ENCODE results near the gene DCT.

GRCh38 chr13:94431987-94432386 is 47.5 kb downstream of the DCT start:
- TF ChIP-seq, protein P1, sequence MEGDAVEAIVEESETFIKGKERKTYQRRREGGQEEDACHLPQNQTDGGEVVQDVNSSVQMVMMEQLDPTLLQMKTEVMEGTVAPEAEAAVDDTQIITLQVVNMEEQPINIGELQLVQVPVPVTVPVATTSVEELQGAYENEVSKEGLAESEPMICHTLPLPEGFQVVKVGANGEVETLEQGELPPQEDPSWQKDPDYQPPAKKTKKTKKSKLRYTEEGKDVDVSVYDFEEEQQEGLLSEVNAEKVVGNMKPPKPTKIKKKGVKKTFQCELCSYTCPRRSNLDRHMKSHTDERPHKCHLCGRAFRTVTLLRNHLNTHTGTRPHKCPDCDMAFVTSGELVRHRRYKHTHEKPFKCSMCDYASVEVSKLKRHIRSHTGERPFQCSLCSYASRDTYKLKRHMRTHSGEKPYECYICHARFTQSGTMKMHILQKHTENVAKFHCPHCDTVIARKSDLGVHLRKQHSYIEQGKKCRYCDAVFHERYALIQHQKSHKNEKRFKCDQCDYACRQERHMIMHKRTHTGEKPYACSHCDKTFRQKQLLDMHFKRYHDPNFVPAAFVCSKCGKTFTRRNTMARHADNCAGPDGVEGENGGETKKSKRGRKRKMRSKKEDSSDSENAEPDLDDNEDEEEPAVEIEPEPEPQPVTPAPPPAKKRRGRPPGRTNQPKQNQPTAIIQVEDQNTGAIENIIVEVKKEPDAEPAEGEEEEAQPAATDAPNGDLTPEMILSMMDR (IDR thresholded peaks at IDR 0.05) = no peak
- no peak for TF ChIP-seq POLR2A (IDR thresholded peaks at IDR 0.05)

All from breast epithelium (tissue), 3 donors.